Osteocyte (in vitro differentiated cells): ENCODE measurements around the gene TMEM266. TPM values are rescaled to one million over a fixed set of nuclear protein-coding genes. Genes with fewer than 3 reads are reported as not detected.

ENCODE experiments used
- DNase-seq: peaks from one replicate; pipeline ENCODE4 v3.0.0; 2021; ENCODE audit warnings: mixed read lengths; ENCODE audit not compliant: unreplicated experiment; ENCODE audit errors: extremely low spot score
- H3K27ac Mint-ChIP-seq: one replicate; pipeline ENCODE4 v1.8.0; 2021; ENCODE audit warnings: mild to moderate bottlenecking, mixed read lengths; ENCODE audit not compliant: unreplicated experiment
- H3K27me3 Mint-ChIP-seq: one replicate; pipeline ENCODE4 v1.8.0; 2021; ENCODE audit warnings: mixed read lengths; ENCODE audit not compliant: unreplicated experiment
- H3K36me3 Mint-ChIP-seq: one replicate; pipeline ENCODE4 v1.8.0; 2021; ENCODE audit warnings: mixed read lengths; ENCODE audit not compliant: unreplicated experiment
- H3K4me1 Mint-ChIP-seq: one replicate; pipeline ENCODE4 v1.8.0; 2021; ENCODE audit warnings: mixed read lengths; ENCODE audit not compliant: unreplicated experiment
- H3K4me3 Mint-ChIP-seq: one replicate; pipeline ENCODE4 v1.8.0; 2021; ENCODE audit warnings: mild to moderate bottlenecking, moderate library complexity, mixed read lengths; ENCODE audit not compliant: unreplicated experiment
- H3K9me3 Mint-ChIP-seq: one replicate; pipeline ENCODE4 v1.8.0; 2021; ENCODE audit warnings: mixed read lengths; ENCODE audit not compliant: unreplicated experiment
- CTCF ChIP-seq: fragments of 200-600 bp; sonication (generic); IDR thresholded peaks from 2 replicates; pipeline ENCODE4 v1.5.0; 2021; ENCODE audit warnings: antibody characterized with exemption, mild to moderate bottlenecking, moderate library complexity
- total RNA-seq: library from RNA; stranded (reverse); gene quantifications from 2 replicates; pipeline ENCODE4 v1.2.1, GENCODE V29; 2021

Gene TMEM266
- total RNA-seq, 1 donor from 2014 or later = not detected

- Mint-ChIP-seq H3K36me3 (no peaks in the 10 kb centered on the region), H3K9me3 (no peaks in the 10 kb centered on the region), H3K27me3 (no peaks in the 10 kb centered on the region), H3K27ac (peak overlapping the region; percentile 13), H3K4me3 (no peak overlapping the region), H3K4me1 (peaks cover 25% of the 10 kb centered on the region)
- no peak for TF ChIP-seq CTCF
- no peak for DNase-seq
Observed at GRCh38 chr15:76199106-76200082, 139.6 kb downstream of the TMEM266 start.

GRCh38 chr15:76200083-76200465, 140.3 kb downstream of the TMEM266 start:
- DNase-seq = no peak
- H3K27ac Mint-ChIP-seq = no peak overlapping the region
- no peak overlapping the region for H3K4me3 Mint-ChIP-seq
- peaks cover 25% of the 10 kb centered on the region for H3K4me1 Mint-ChIP-seq
- no peaks in the 10 kb centered on the region for H3K27me3 Mint-ChIP-seq
- H3K9me3 Mint-ChIP-seq = no peaks in the 10 kb centered on the region
- H3K36me3 Mint-ChIP-seq = no peaks in the 10 kb centered on the region
- TF ChIP-seq CTCF = no peak

- Mint-ChIP-seq H3K4me3 (no peak overlapping the region), H3K9me3 (no peaks in the 10 kb centered on the region), H3K27me3 (no peaks in the 10 kb centered on the region), H3K4me1 (peaks cover 25% of the 10 kb centered on the region), H3K36me3 (no peaks in the 10 kb centered on the region), H3K27ac (no peak overlapping the region)
- TF ChIP-seq CTCF = no peak
- no peak for DNase-seq
Observed at GRCh38 chr15:76200641-76201105, 140.9 kb downstream of the TMEM266 start.

- no peak overlapping the region for H3K4me3 Mint-ChIP-seq
- H3K27me3 Mint-ChIP-seq = no peaks in the 10 kb centered on the region
- peaks cover 19% of the 10 kb centered on the region for H3K4me1 Mint-ChIP-seq
- DNase-seq = no peak
- H3K36me3 Mint-ChIP-seq = no peaks in the 10 kb centered on the region
- TF ChIP-seq CTCF = no peak
- no peak overlapping the region for H3K27ac Mint-ChIP-seq
- no peaks in the 10 kb centered on the region for H3K9me3 Mint-ChIP-seq
Observed at GRCh38 chr15:76201536-76202255, 141.9 kb downstream of the TMEM266 start.
